ENCODE data around the gene BCHE.

BCHE gene

GRCh38 chr3:165837058-165837525 lies at the start of gene BCHE:
Gene BCHE (minus strand): TSS chr3:165837423. CDS start chr3:165831033, 6,390 bp downstream.
- no peak within 1 kb of the TSS for H3K4me3 ChIP-seq (ENCODE audit: low read depth, low read length)
- TF ChIP-seq CTCF (IDR thresholded peaks at IDR 0.05; ENCODE audit: low read depth, low read length), result no peak

GRCh38 chr3:165885558-165886270 lies 48.5 kb upstream of the BCHE start:
- no peak for TF ChIP-seq CTCF (IDR thresholded peaks at IDR 0.05; ENCODE audit: low read depth, low read length)
- no peak overlapping the region for H3K4me3 ChIP-seq (ENCODE audit: low read depth, low read length)

- no peak overlapping the region for H3K4me3 ChIP-seq (ENCODE audit: low read depth, low read length)
- no peak for TF ChIP-seq CTCF (IDR thresholded peaks at IDR 0.05; ENCODE audit: low read depth, low read length)
Observed at GRCh38 chr3:165884518-165884917, 47.3 kb upstream of the BCHE start.

- H3K4me3 ChIP-seq (ENCODE audit: low read depth, low read length), result no peak overlapping the region
- no peak for TF ChIP-seq CTCF (IDR thresholded peaks at IDR 0.05; ENCODE audit: low read depth, low read length)
Observed at GRCh38 chr3:165883863-165884478, 46.7 kb upstream of the BCHE start.

DNA sequence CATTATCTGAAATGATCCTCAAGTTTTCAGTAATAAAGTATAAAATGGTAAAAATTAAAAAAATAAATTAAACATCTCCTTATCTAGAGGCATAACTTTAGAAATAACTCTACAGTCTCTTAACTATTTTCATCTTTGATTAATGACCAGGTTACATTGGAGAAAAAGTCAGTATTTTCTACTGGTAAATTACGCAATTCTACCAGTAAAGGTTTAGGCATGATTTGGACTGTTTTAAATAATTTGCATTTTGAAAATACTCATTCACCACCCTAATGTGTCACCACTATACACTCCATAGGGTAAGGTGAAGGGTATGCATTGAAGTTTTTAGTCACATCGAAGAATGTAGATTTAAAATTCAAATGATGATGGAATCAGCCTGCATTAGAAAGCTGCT lies 45.9 kb upstream of the BCHE start:
- no peak for TF ChIP-seq CTCF (IDR thresholded peaks at IDR 0.05; ENCODE audit: low read depth, low read length)
- no peak overlapping the region for H3K4me3 ChIP-seq (ENCODE audit: low read depth, low read length)

GRCh38 chr3:165875644-165876043 lies 38.4 kb upstream of the BCHE start:
- H3K4me3 ChIP-seq (ENCODE audit: low read depth, low read length), result no peak overlapping the region
- no peak for TF ChIP-seq CTCF (IDR thresholded peaks at IDR 0.05; ENCODE audit: low read depth, low read length)
